HepG2 (cell line): ENCODE results near the gene CDC14A. TPM values are rescaled to one million over a fixed set of nuclear protein-coding genes. Genes with fewer than 3 reads are reported as not detected.

Experiments
- ATAC-seq: fragments of 200-7000 bp; cut with Tn5 transposase; 3 replicates; pipeline ENCODE4 v1.9.1; 2020; ENCODE audit warnings: mild to moderate bottlenecking, moderate library complexity
- BruUV-seq: library from RNA; stranded (reverse); fragments of 400-500 nt; replicated peaks from 2 replicates; lab custom pipeline; 2021; lab: Mats Ljungman, UMichigan
- CTCF ChIA-PET: fragments of 300-600 bp; formaldehyde crosslinking; extraction: SDS; loops from one replicate; lab custom pipeline; 2021; ENCODE audit warnings: low total read pairs, inconsistent platforms, low intra/inter-chr PET ratio; lab: Yijun Ruan, JAX
- POLR2A ChIA-PET: fragments of 350-600 bp; sonication (Branson Sonifier 250); formaldehyde crosslinking; loops from one replicate; lab custom pipeline; 2020; ENCODE audit warnings: antibody characterized with exemption, inconsistent platforms; lab: Yijun Ruan, JAX
- DNase-seq: peaks from one replicate; pipeline ENCODE4 v3.0.0-alpha.2; 2015; ENCODE audit warnings: low spot score
- FAIRE-seq: peaks from 3 replicates; lab custom pipeline; 2011; peaks lifted over from hg19 to GRCh38; lab: Jason Lieb, UNC
- H2AFZ ChIP-seq: one replicate; pipeline ENCODE4 v1.6.1; 2011; ENCODE audit warnings: low read length, inconsistent platforms
- H3K27ac ChIP-seq: fragments of 300-600 bp; 3 replicates; pipeline ENCODE4 v1.8.0; 2011; ENCODE audit warnings: mixed run types, mild to moderate bottlenecking, mixed read lengths, low read length, inconsistent platforms; ENCODE audit not compliant: insufficient read depth; ENCODE audit errors: extremely low read length
- H3K27me3 ChIP-seq, 2 experiments: fragments of 200-600 bp in 1 of 2; 2 replicates in 1 of 2; 3 replicates in 1 of 2; pipeline versions ENCODE4 v1.6.0 to v1.8.0; 2011; ENCODE audit warnings: low read length in 2 of 2, mild to moderate bottlenecking in 2 of 2, moderate library complexity in 2 of 2, inconsistent platforms in 1 of 2; ENCODE audit not compliant: insufficient read depth in 2 of 2, control insufficient read depth in 1 of 2
- H3K36me3 ChIP-seq, 2 experiments: fragments of 200-600 bp in 1 of 2; replicated peaks in 1 of 2; 2 replicates in 1 of 2; 3 replicates in 1 of 2; pipeline versions ENCODE4 v1.5.1 to v1.8.0; 2011; ENCODE audit warnings: low read length in 2 of 2, inconsistent platforms in 1 of 2; ENCODE audit not compliant: insufficient read depth in 2 of 2, control insufficient read depth in 1 of 2
- H3K4me1 ChIP-seq: 2 replicates; pipeline ENCODE4 v1.5.1; 2012; ENCODE audit warnings: low read length, inconsistent platforms; ENCODE audit not compliant: insufficient read depth
- H3K4me2 ChIP-seq: 2 replicates; pipeline ENCODE4 v1.6.0; 2011; ENCODE audit warnings: low read depth, low read length, inconsistent platforms
- H3K4me3 ChIP-seq, 3 experiments: fragments of 200-600 bp in 1 of 3; sonication (generic), shearing (Covaris generic) in 1 of 3; replicated peaks in 1 of 3; 2 replicates each; pipeline ENCODE4 v1.5.1; 2011 to 2016; ENCODE audit warnings: low read length in 3 of 3, inconsistent platforms in 2 of 3, low read depth in 2 of 3, mild to moderate bottlenecking in 2 of 3, control low read depth in 1 of 3, mixed read lengths in 1 of 3; ENCODE audit not compliant: insufficient read depth in 1 of 3
- H3K79me2 ChIP-seq: one replicate; pipeline ENCODE4 v1.6.1; 2011; ENCODE audit warnings: low read length, inconsistent platforms; ENCODE audit not compliant: insufficient read depth
- H3K9ac ChIP-seq: 2 replicates; pipeline ENCODE4 v1.6.0; 2011; ENCODE audit warnings: mild to moderate bottlenecking, low read depth, low read length, inconsistent platforms; ENCODE audit not compliant: insufficient read depth
- H3K9me3 ChIP-seq: 2 replicates; pipeline ENCODE4 v1.5.1; 2012; ENCODE audit warnings: mild to moderate bottlenecking, low read length
- H4K20me1 ChIP-seq: 2 replicates; pipeline ENCODE4 v1.6.0; 2011; ENCODE audit warnings: inconsistent platforms, mild to moderate bottlenecking, low read length, moderate library complexity; ENCODE audit not compliant: insufficient read depth
- PHB2 ChIP-seq: fragments of 450-650 bp; IDR thresholded peaks from 2 replicates; pipeline ENCODE4 v1.6.1; 2018; ENCODE audit not compliant: partially characterized antibody
- TBP ChIP-seq: sonication (generic); formaldehyde crosslinking; IDR thresholded peaks from 2 replicates; pipeline ENCODE4 v1.5.0; 2020; ENCODE audit warnings: missing genetic modification reagents
- ZMYM2 ChIP-seq: sonication (generic); formaldehyde crosslinking; IDR thresholded peaks from 2 replicates; pipeline ENCODE4 v1.8.0; 2022; ENCODE audit warnings: mild to moderate bottlenecking, missing genetic modification reagents
- ZNF496 ChIP-seq: sonication (generic); formaldehyde crosslinking; IDR thresholded peaks from 2 replicates; pipeline ENCODE4 v1.8.1; 2023; ENCODE audit warnings: mild to moderate bottlenecking, moderate library complexity, missing genetic modification reagents; ENCODE audit not compliant: insufficient replicate concordance
- ZSCAN12 ChIP-seq: sonication (generic); formaldehyde crosslinking; IDR thresholded peaks from 2 replicates; pipeline ENCODE4 v1.9.0; 2021; ENCODE audit warnings: mild to moderate bottlenecking, missing genetic modification reagents
- WGBS: methylation state at CpG from one replicate; pipeline ENCODE4 v1.1.6; 2017; ENCODE audit warnings: low lambda C conversion rate; 5-methylcytosine and 5-hydroxymethylcytosine counted together
- in situ Hi-C: cut with HindIII; loops from 2 replicates; pipeline ENCODE4 v1.10.0; 2017; ENCODE audit warnings: low pct_unique_long_range_greater_than_20kb; ENCODE audit not compliant: extremely low pct_ligation_motif_present
- intact Hi-C: fragments of 100-400 bp; cut with micrococcal nuclease; formaldehyde crosslinking; loops from one replicate; pipeline ENCODE4 v1.10.0; 2022; ENCODE audit not compliant: unreplicated experiment
- polyA plus RNA-seq, 8 experiments: library from polyadenylated mRNA; depleted of rRNA in 3 of 8; stranded (reverse) in 7 of 8; unstranded in 1 of 8; fragments of >200 nt; fragmentation: Illumina TruSeq in 4 of 8; extraction: Trizol in 4 of 8; gene quantifications; 2 replicates each; pipeline versions ENCODE4 v1.2.1 to v1.2.3, GENCODE V29; 2011 to 2016; ENCODE audit warnings: low read depth in 4 of 8, missing spikeins in 1 of 8, mixed read lengths in 1 of 8; ENCODE audit not compliant: insufficient read depth in 1 of 8
- total RNA-seq, 5 experiments: library from RNA; depleted of rRNA; stranded (reverse); fragments of >200 nt; fragmentation: Illumina TruSeq; extraction: Trizol; gene quantifications; 2 replicates each; pipeline ENCODE4 v1.2.3, GENCODE V29; 2016; ENCODE audit warnings: low read depth in 1 of 5
- TF ChIP-seq, protein P1 (sequence below): sonication (generic); formaldehyde crosslinking; IDR thresholded peaks from 2 replicates; pipeline ENCODE4 v1.5.0; 2020; ENCODE audit warnings: mild to moderate bottlenecking, missing genetic modification reagents, borderline replicate concordance
- TF ChIP-seq, protein P2 (sequence below): sonication (generic); formaldehyde crosslinking; conservative IDR thresholded peaks from 2 replicates; pipeline ENCODE4 v1.4.0; 2020; ENCODE audit warnings: missing genetic modification reagents

Gene CDC14A
- total and polyA plus RNA-seq, 2 of the 13 experiments (the other 11 are each of a cell fraction or from before 2014, with no cell fraction given): 2.8 to 4.9 TPM

DNA sequence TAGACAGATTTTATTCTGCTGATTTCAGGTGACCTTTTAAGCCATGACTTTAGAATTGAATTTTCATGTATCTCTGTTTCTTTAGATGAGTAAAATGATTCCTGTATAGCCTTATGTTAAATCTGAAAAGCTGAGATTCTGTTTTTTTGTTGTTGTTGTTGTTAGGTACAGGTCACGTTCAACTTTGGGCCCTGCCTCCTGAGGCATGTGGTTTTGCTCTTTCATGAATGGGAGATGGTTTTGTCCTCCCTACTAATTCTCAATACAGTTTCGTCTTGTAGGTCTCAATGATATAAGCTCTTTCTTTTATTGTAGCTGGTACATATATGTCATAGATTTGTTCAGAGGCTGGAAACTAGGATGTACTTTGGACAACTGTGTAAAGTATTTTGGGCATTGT is 79.6 kb downstream of the CDC14A start:
- ATAC-seq: no peak
- no peaks in the 10 kb centered on the region for H3K79me2 ChIP-seq
- ChIA-PET POLR2A (no interaction called here), CTCF (no interaction called here)
- no peaks in the 10 kb centered on the region for H3K4me1 ChIP-seq
- in situ Hi-C loops: no loop called here
- no peak overlapping the region for H3K9ac ChIP-seq
- no peak overlapping the region for H2AFZ ChIP-seq
- no peaks in the 10 kb centered on the region for H3K36me3 ChIP-seq
- FAIRE-seq: no peak
- no TSS peak for BruUV-seq
- H3K9me3 ChIP-seq: no peaks in the 10 kb centered on the region
- no peak overlapping the region for H3K4me2 ChIP-seq
- H3K27ac ChIP-seq: no peak overlapping the region
- no peaks in the 10 kb centered on the region for H4K20me1 ChIP-seq
- TF ChIP-seq TBP (CRISPR knock-in tag) (no peak), ZMYM2 (no peak), ZSCAN12 (CRISPR knock-in tag) (no peak), ZNF496 (CRISPR knock-in tag) (no peak), PHB2 (no peak)
- TF ChIP-seq, protein P1, sequence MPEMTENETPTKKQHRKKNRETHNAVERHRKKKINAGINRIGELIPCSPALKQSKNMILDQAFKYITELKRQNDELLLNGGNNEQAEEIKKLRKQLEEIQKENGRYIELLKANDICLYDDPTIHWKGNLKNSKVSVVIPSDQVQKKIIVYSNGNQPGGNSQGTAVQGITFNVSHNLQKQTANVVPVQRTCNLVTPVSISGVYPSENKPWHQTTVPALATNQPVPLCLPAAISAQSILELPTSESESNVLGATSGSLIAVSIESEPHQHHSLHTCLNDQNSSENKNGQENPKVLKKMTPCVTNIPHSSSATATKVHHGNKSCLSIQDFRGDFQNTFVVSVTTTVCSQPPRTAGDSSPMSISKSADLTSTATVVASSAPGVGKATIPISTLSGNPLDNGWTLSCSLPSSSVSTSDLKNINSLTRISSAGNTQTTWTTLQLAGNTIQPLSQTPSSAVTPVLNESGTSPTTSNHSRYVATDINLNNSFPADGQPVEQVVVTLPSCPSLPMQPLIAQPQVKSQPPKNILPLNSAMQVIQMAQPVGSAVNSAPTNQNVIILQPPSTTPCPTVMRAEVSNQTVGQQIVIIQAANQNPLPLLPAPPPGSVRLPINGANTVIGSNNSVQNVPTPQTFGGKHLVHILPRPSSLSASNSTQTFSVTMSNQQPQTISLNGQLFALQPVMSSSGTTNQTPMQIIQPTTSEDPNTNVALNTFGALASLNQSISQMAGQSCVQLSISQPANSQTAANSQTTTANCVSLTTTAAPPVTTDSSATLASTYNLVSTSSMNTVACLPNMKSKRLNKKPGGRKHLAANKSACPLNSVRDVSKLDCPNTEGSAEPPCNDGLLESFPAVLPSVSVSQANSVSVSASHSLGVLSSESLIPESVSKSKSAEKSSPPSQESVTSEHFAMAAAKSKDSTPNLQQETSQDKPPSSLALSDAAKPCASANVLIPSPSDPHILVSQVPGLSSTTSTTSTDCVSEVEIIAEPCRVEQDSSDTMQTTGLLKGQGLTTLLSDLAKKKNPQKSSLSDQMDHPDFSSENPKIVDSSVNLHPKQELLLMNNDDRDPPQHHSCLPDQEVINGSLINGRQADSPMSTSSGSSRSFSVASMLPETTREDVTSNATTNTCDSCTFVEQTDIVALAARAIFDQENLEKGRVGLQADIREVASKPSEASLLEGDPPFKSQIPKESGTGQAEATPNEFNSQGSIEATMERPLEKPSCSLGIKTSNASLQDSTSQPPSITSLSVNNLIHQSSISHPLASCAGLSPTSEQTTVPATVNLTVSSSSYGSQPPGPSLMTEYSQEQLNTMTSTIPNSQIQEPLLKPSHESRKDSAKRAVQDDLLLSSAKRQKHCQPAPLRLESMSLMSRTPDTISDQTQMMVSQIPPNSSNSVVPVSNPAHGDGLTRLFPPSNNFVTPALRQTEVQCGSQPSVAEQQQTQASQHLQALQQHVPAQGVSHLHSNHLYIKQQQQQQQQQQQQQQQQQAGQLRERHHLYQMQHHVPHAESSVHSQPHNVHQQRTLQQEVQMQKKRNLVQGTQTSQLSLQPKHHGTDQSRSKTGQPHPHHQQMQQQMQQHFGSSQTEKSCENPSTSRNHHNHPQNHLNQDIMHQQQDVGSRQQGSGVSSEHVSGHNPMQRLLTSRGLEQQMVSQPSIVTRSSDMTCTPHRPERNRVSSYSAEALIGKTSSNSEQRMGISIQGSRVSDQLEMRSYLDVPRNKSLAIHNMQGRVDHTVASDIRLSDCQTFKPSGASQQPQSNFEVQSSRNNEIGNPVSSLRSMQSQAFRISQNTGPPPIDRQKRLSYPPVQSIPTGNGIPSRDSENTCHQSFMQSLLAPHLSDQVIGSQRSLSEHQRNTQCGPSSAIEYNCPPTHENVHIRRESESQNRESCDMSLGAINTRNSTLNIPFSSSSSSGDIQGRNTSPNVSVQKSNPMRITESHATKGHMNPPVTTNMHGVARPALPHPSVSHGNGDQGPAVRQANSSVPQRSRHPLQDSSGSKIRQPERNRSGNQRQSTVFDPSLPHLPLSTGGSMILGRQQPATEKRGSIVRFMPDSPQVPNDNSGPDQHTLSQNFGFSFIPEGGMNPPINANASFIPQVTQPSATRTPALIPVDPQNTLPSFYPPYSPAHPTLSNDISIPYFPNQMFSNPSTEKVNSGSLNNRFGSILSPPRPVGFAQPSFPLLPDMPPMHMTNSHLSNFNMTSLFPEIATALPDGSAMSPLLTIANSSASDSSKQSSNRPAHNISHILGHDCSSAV: no peak
- TF ChIP-seq, protein P2, sequence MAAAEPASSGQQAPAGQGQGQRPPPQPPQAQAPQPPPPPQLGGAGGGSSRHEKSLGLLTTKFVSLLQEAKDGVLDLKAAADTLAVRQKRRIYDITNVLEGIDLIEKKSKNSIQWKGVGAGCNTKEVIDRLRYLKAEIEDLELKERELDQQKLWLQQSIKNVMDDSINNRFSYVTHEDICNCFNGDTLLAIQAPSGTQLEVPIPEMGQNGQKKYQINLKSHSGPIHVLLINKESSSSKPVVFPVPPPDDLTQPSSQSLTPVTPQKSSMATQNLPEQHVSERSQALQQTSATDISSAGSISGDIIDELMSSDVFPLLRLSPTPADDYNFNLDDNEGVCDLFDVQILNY (CRISPR knock-in tag): no peak
- intact Hi-C loops: no loop called here
- H3K27me3 ChIP-seq: no peaks in the 10 kb centered on the region
- DNase-seq: no peak
- no peak overlapping the region for H3K4me3 ChIP-seq
- WGBS: 93% methylated on average over 2 of the region's 2 CpGs
